Activated naive CD8-positive, alpha-beta T cell treated with anti-CD3 and anti-CD28 coated beads, Interleukin-2, amount 50 U/mL, for 24 hours (primary cell): ENCODE results near the gene FIGLA.

Experiments used
- ATAC-seq: fragments of 150-1000 bp; cut with Tn5 transposase; one replicate; pipeline ENCODE4 v1.10.0; 2021
- DNase-seq: peaks from one replicate; pipeline ENCODE4 v3.0.0; 2021
- H3K27ac Mint-ChIP-seq: one replicate; pipeline ENCODE4 v1.8.0; 2021; ENCODE audit warnings: mild to moderate bottlenecking, mixed read lengths
- H3K27me3 Mint-ChIP-seq: one replicate; pipeline ENCODE4 v1.8.0; 2021; ENCODE audit warnings: mixed read lengths
- H3K36me3 Mint-ChIP-seq: one replicate; pipeline ENCODE4 v1.8.0; 2021; ENCODE audit warnings: low read depth, mixed read lengths
- H3K4me1 Mint-ChIP-seq: one replicate; pipeline ENCODE4 v1.8.0; 2021; ENCODE audit warnings: mixed read lengths
- H3K4me3 Mint-ChIP-seq: one replicate; pipeline ENCODE4 v1.8.0; 2021; ENCODE audit warnings: mild to moderate bottlenecking, moderate library complexity, mixed read lengths
- H3K9me3 Mint-ChIP-seq: one replicate; pipeline ENCODE4 v1.8.0; 2021; ENCODE audit warnings: mixed read lengths

Gene FIGLA

GRCh38 chr2:70790136-70790828 lies at the start of gene FIGLA:
FIGLA (minus strand) TSS chr2:70790643; CDS start chr2:70790638, 5 bp downstream.
- peak; percentile 10 for ATAC-seq
- Mint-ChIP-seq H3K36me3 (no peaks in the 10 kb centered on the region), H3K4me3 (peak within 1 kb of the TSS; percentile 68), H3K4me1 (peaks cover 18% of the 10 kb centered on the region), H3K27ac (no peak within 1 kb of the TSS), H3K27me3 (peaks cover 47% of the 10 kb centered on the region), H3K9me3 (no peaks in the 10 kb centered on the region)
- DNase-seq, result no peak

- Mint-ChIP-seq H3K4me3 (no peak overlapping the region), H3K27ac (no peak overlapping the region), H3K27me3 (peaks cover 12% of the 10 kb centered on the region), H3K4me1 (no peaks in the 10 kb centered on the region), H3K36me3 (no peaks in the 10 kb centered on the region), H3K9me3 (no peaks in the 10 kb centered on the region)
- ATAC-seq, result no peak
- DNase-seq, result no peak
Observed at GRCh38 chr2:70837980-70838925, 47.8 kb upstream of the FIGLA start.

- H3K4me1 Mint-ChIP-seq, result no peaks in the 10 kb centered on the region
- H3K27me3 Mint-ChIP-seq, result peaks cover 7% of the 10 kb centered on the region
- no peak within 1 kb of the TSS for H3K4me3 Mint-ChIP-seq
- no peaks in the 10 kb centered on the region for H3K9me3 Mint-ChIP-seq
- no peaks in the 10 kb centered on the region for H3K36me3 Mint-ChIP-seq
- no peak within 1 kb of the TSS for H3K27ac Mint-ChIP-seq
- no peak for DNase-seq
- ATAC-seq, result no peak
Observed at GRCh38 chr2:70835643-70836042, 45.2 kb upstream of the FIGLA start, which contains the start of gene CD207. CD207 (minus strand) TSS chr2:70835816; CDS start chr2:70835776, 40 bp downstream.

- Mint-ChIP-seq H3K4me1 (no peaks in the 10 kb centered on the region), H3K27me3 (peaks cover 6% of the 10 kb centered on the region), H3K36me3 (no peaks in the 10 kb centered on the region), H3K27ac (no peak overlapping the region), H3K9me3 (no peaks in the 10 kb centered on the region), H3K4me3 (no peak overlapping the region)
- no peak for DNase-seq
- ATAC-seq, result peak; percentile 24
Observed at GRCh38 chr2:70834881-70835280, 44.4 kb upstream of the FIGLA start.

- ATAC-seq (no peak), DNase-seq (no peak)
- no peaks in the 10 kb centered on the region for H3K36me3 Mint-ChIP-seq
- H3K4me3 Mint-ChIP-seq, result no peak overlapping the region
- H3K27ac Mint-ChIP-seq, result no peak overlapping the region
- H3K27me3 Mint-ChIP-seq, result peaks cover 6% of the 10 kb centered on the region
- no peaks in the 10 kb centered on the region for H3K4me1 Mint-ChIP-seq
- no peaks in the 10 kb centered on the region for H3K9me3 Mint-ChIP-seq
Observed at GRCh38 chr2:70834106-70834505, 43.7 kb upstream of the FIGLA start.

GRCh38 chr2:70833246-70833645 lies 42.8 kb upstream of the FIGLA start:
- no peak for ATAC-seq
- DNase-seq, result no peak
- Mint-ChIP-seq H3K9me3 (no peaks in the 10 kb centered on the region), H3K27me3 (peaks cover 6% of the 10 kb centered on the region), H3K36me3 (no peaks in the 10 kb centered on the region), H3K27ac (no peak overlapping the region), H3K4me1 (peaks cover 2% of the 10 kb centered on the region), H3K4me3 (no peak overlapping the region)

GRCh38 chr2:70832386-70832785 lies 41.9 kb upstream of the FIGLA start:
- ATAC-seq (no peak), DNase-seq (no peak)
- Mint-ChIP-seq H3K36me3 (no peaks in the 10 kb centered on the region), H3K4me1 (peaks cover 6% of the 10 kb centered on the region), H3K27me3 (peaks cover 8% of the 10 kb centered on the region), H3K9me3 (no peaks in the 10 kb centered on the region), H3K4me3 (no peak overlapping the region), H3K27ac (no peak overlapping the region)

GRCh38 chr2:70831861-70832260 lies 41.4 kb upstream of the FIGLA start:
- H3K27me3 Mint-ChIP-seq, result peaks cover 8% of the 10 kb centered on the region
- ATAC-seq (no peak), DNase-seq (no peak)
- H3K36me3 Mint-ChIP-seq, result no peaks in the 10 kb centered on the region
- no peak overlapping the region for H3K4me3 Mint-ChIP-seq
- H3K4me1 Mint-ChIP-seq, result peaks cover 11% of the 10 kb centered on the region
- H3K9me3 Mint-ChIP-seq, result no peaks in the 10 kb centered on the region
- no peak overlapping the region for H3K27ac Mint-ChIP-seq

- H3K27ac Mint-ChIP-seq, result no peak overlapping the region
- H3K4me3 Mint-ChIP-seq, result no peak overlapping the region
- no peak for ATAC-seq
- peaks cover 8% of the 10 kb centered on the region for H3K27me3 Mint-ChIP-seq
- DNase-seq, result no peak
- H3K4me1 Mint-ChIP-seq, result peaks cover 18% of the 10 kb centered on the region
- H3K36me3 Mint-ChIP-seq, result no peaks in the 10 kb centered on the region
- H3K9me3 Mint-ChIP-seq, result no peaks in the 10 kb centered on the region
Observed at GRCh38 chr2:70830366-70830765, 39.9 kb upstream of the FIGLA start.

GRCh38 chr2:70829916-70830315 lies 39.5 kb upstream of the FIGLA start:
- Mint-ChIP-seq H3K4me3 (no peak overlapping the region), H3K4me1 (peaks cover 18% of the 10 kb centered on the region), H3K36me3 (no peaks in the 10 kb centered on the region), H3K27me3 (peaks cover 8% of the 10 kb centered on the region), H3K9me3 (no peaks in the 10 kb centered on the region), H3K27ac (no peak overlapping the region)
- no peak for ATAC-seq
- no peak for DNase-seq

GRCh38 chr2:70828914-70829824 lies 38.7 kb upstream of the FIGLA start:
- no peak for ATAC-seq
- Mint-ChIP-seq H3K27ac (no peak overlapping the region), H3K4me1 (peaks cover 18% of the 10 kb centered on the region)

GRCh38 chr2:70828115-70828514 lies 37.7 kb upstream of the FIGLA start:
- peaks cover 2% of the 10 kb centered on the region for H3K27me3 Mint-ChIP-seq
- H3K9me3 Mint-ChIP-seq, result no peaks in the 10 kb centered on the region
- DNase-seq (no peak), ATAC-seq (no peak)
- H3K27ac Mint-ChIP-seq, result no peak overlapping the region
- no peaks in the 10 kb centered on the region for H3K36me3 Mint-ChIP-seq
- H3K4me1 Mint-ChIP-seq, result peaks cover 18% of the 10 kb centered on the region
- H3K4me3 Mint-ChIP-seq, result no peak overlapping the region

More at GRCh38 chr2:70828914-70829824, 38.7 kb upstream of the FIGLA start:
- no peak for DNase-seq
- Mint-ChIP-seq H3K36me3 (no peaks in the 10 kb centered on the region), H3K9me3 (no peaks in the 10 kb centered on the region), H3K4me3 (no peak overlapping the region), H3K27me3 (peaks cover 2% of the 10 kb centered on the region)

- Mint-ChIP-seq H3K27ac (peak overlapping the region; percentile 75), H3K9me3 (no peaks in the 10 kb centered on the region), H3K4me3 (no peak overlapping the region), H3K27me3 (peaks cover 5% of the 10 kb centered on the region), H3K36me3 (no peaks in the 10 kb centered on the region), H3K4me1 (peaks cover 18% of the 10 kb centered on the region)
- DNase-seq, result no peak
- no peak for ATAC-seq
Observed at GRCh38 chr2:70827388-70827787, 36.9 kb upstream of the FIGLA start.

GRCh38 chr2:70826696-70827350 lies 36.4 kb upstream of the FIGLA start:
- Mint-ChIP-seq H3K4me1 (peaks cover 18% of the 10 kb centered on the region), H3K9me3 (no peaks in the 10 kb centered on the region), H3K4me3 (no peak overlapping the region), H3K27ac (peak overlapping the region; percentile 75), H3K27me3 (peaks cover 5% of the 10 kb centered on the region), H3K36me3 (no peaks in the 10 kb centered on the region)
- peak; percentile 75 for ATAC-seq
- no peak for DNase-seq
